ENCODE data around the gene DUSP10.

Gene DUSP10

DNA sequence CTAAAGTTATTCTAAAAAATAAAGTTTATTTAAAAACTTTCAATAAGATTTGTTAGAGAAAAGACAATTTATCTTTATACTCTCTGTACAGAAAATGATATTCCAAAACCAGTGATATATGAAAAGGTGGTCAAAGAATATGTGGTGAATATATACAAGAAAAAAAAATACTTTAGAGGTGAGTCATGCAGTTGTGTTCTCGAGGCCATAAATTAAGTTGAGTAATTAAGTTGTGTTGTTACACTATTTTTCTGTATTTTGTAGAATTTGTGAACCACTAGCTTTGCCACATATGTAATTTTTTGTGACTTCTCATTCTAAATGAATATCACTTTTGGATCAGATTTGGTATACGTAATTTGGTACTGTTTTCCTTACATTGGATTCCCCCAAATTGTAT is 23.6 kb upstream of the DUSP10 start:
- no peak for DNase-seq (ENCODE audit: low read depth in 3 of 3)

- DNase-seq (ENCODE audit: low read depth in 3 of 3): no peak
Measured at GRCh38 chr1:221762121-221762520, 20.2 kb upstream of the DUSP10 start.

DNA sequence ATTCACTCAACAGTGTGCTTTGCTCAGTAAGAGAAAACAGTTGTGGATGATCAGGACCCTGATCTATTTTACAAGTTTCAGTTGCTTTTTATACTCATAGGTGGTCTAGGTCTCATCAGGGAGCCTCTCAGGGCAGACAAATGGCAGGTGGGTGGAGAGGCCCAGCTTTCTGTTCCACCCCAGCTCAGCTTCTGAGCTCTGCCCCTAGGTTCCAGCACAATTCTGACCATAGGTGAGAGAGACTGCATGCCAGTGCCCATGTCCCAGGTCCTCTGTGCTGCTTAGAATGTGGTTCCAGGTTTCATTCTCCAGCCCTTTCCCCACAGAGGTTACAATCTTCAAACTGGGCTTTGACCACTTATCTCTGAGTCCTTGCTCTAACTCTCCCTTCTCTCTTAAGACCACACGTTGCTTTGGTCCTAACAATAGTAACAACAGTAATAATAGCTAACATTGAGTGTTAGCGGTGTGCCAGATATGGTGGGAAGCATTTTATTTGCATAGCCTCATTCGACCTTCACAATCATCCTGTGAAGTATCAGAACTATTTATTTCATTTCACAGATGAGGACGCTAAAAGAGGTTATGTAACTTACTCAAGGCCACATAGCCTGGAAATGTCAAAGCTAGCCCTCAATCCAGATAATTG is 19.6 kb upstream of the DUSP10 start:
- no peak for DNase-seq (ENCODE audit: low read depth in 3 of 3)

DNA sequence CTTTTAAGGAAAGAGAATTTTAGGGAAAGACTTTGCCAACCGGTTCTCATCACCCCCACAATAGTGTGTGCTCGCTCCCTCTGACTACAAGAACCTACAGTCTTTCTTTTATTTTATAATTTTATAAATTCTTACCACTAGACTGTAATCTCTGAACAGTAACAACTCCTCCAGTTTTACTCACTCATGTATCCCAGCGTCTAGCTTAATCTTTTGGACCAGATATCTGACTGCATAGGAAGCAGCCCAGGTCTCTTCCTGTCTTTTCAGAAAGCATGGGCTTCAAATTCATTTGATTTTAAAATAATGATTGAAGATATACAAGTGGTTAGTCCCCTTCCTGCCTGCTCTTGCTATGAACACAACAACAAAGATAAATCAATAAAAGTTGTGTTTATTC is 19.0 kb upstream of the DUSP10 start:
- no peak for DNase-seq (ENCODE audit: low read depth in 3 of 3)

GRCh38 chr1:221759436-221759835 is 17.5 kb upstream of the DUSP10 start:
- DNase-seq (ENCODE audit: low read depth in 3 of 3): no peak

DNA sequence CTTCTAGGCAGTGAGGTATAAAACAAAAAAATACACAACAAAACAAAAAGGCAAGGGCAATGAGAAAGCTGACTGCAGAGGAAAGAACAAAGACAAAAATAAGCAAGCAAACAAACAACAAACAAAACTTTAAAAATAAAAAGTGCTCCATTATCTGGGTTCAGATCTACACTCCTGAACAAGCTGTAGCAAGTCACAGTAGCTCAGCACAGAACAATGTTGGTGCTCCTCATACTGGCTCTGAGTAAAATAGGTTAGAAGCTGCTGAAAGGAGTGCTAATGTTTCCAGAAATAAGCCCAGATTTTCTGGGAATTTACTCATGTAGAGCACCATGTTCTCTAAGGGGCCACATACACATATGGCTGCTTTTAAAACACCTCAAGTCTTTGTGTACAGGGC is 16.6 kb upstream of the DUSP10 start:
- no peak for DNase-seq (ENCODE audit: low read depth in 3 of 3)

GRCh38 chr1:221756830-221757551 is 15.1 kb upstream of the DUSP10 start:
- no peak for DNase-seq (ENCODE audit: low read depth in 3 of 3)

GRCh38 chr1:221753828-221754188 is 11.9 kb upstream of the DUSP10 start:
- DNase-seq (ENCODE audit: low read depth in 3 of 3): no peak

GRCh38 chr1:221751226-221751887 is 9.5 kb upstream of the DUSP10 start:
- DNase-seq (ENCODE audit: low read depth in 3 of 3): no peak

GRCh38 chr1:221748981-221749380 is 7.1 kb upstream of the DUSP10 start:
- no peak for DNase-seq (ENCODE audit: low read depth in 3 of 3)

DNA sequence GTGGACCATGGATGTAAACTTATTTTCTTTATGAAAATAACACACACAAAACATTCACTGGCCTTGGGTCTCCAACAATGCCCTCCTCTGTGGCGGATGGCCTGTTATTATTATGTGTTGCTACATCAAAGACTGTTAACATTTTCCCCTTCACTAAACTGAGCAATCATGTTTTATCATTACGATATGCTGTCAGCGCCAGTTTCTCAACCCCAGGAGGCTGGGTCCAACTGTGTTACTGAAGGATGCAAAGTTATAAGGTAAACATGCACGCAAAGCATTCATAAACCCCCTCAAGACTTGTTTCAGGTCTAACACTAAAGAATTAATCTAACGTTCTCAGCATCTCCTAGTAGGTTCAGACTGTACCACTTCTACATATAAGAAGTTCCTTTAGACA is 6.0 kb upstream of the DUSP10 start:
- DNase-seq (ENCODE audit: low read depth in 3 of 3): no peak

GRCh38 chr1:221743416-221744208 is 1.7 kb upstream of the DUSP10 start:
- DNase-seq (ENCODE audit: low read depth in 3 of 3): no peak

GRCh38 chr1:221742555-221743415 is 896 bp upstream of the DUSP10 start:
- DNase-seq (ENCODE audit: low read depth in 3 of 3): peak; percentile 56 to 62 (median 60)

- DNase-seq (ENCODE audit: low read depth in 3 of 3): no peak
Measured at GRCh38 chr1:221740993-221741702, 741 bp downstream of the DUSP10 start.

DNA sequence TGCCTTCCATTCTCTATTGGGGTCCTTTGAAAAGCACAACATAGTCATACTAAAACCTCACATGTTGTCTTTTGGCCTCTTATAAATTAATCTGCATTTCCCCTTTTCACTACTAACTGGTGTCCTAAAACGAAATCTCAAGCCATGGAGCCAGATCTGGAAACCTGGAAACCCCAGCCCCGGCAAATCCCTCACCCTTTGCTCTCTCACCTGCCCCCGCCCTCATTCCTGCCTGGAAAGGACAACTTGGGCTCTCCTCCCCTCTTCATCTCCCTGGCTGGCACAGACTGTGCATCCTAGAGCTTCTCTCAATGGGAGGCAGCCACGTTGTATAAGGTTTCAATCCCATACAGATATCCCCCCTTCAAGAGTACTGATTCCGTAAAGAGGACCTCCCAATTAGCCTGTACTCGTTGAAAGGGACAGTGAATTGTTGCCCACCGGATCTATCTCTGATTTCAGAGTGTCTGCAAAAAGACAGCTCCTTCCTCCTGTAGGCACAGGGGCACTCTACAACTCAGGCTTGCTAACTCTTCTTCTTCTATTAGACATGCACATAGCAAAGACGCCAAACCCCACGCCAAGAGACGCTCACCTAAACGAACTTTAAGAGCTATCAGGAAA is 1.4 kb downstream of the DUSP10 start:
- no peak for DNase-seq (ENCODE audit: low read depth in 3 of 3)

DNA sequence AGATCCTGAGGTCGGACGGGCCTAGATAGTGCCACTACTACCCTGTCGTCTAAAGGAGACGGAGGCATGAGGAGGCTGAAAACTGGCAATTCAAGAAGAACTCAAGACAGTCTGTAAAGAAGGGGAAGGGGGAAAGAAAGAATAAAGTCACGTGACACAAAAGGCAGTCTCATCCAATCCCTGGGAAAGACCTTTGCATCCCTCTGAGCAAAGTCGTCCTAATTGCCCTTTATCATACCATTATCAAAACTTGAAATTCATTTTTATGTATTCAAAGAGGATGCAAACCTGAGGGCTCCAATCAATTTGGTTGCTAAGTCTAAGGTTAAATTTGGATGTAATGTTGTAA is 2.2 kb downstream of the DUSP10 start:
- no peak for DNase-seq (ENCODE audit: low read depth in 3 of 3)

GRCh38 chr1:221739018-221739676 is 2.7 kb downstream of the DUSP10 start:
- no peak for DNase-seq (ENCODE audit: low read depth in 3 of 3)

DNA sequence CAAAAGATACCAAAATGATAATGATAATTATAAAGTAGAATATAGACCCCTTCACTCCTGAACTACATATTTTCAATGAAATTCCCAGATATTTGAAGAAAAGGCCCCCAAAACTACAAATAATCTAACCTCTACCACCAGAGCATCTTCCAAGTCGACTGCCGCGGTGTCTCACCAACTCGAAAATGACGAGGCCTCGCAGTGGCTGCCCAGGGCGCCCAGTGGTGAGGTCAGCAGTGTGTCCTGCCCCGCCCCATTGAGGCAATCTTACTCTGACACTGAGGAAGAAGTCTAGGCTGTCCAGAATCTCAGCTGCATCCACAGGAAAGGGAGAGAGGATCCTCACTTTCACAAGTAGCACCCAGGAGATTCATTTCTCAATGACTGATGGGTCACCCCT is 5.2 kb downstream of the DUSP10 start:
- no peak for DNase-seq (ENCODE audit: low read depth in 3 of 3)

GRCh38 chr1:221735999-221736398 is 5.9 kb downstream of the DUSP10 start:
- DNase-seq (ENCODE audit: low read depth in 3 of 3): no peak

DNA sequence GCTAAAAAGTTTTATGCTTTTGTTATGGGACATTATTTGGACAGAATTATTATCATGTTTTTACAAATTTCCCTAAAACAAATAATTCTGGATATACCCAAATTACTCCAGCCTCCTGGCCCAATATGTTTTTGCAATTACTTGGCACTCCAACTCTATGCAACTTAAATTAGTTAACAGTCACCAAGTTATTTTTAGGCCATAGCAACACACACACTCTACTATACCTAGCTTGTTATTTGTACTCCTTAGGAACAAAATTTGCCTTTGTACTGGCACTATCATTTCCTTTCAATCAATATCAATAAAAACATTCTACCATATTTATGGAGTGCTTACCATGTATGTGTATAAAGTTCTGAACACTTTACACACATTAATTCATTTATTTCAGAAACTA is 7.7 kb downstream of the DUSP10 start:
- no peak for DNase-seq (ENCODE audit: low read depth in 3 of 3)

Measured in stimulated activated CD4-positive, alpha-beta T cell treated with anti-CD3 and anti-CD28 coated beads, TNF-alpha, amount 100 ng/mL, for 4 hours (primary cell).